OCI-LY7 (cell line): Measurements from ENCODE around the gene OR2AT4. TPM values are rescaled to one million over a fixed set of nuclear protein-coding genes. Genes with fewer than 3 reads are reported as not detected.

Source experiments
- BruUV-seq: library from RNA; stranded (reverse); fragments of 400-500 nt; replicated peaks from 2 replicates; lab custom pipeline; 2021; lab: Mats Ljungman, UMichigan
- CTCF ChIA-PET: fragments of 300-600 bp; sonication (Branson Sonifier 250); formaldehyde crosslinking; loops from one replicate; lab custom pipeline; 2022; ENCODE audit warnings: antibody characterized with exemption; ENCODE audit not compliant: unreplicated experiment; lab: Charles Lee
- POLR2A ChIA-PET: fragments of 300-600 bp; sonication (Branson Sonifier 250); formaldehyde crosslinking; loops from one replicate; lab custom pipeline; 2022; ENCODE audit warnings: antibody characterized with exemption; lab: Charles Lee
- DNase-seq: peaks from one replicate; pipeline ENCODE4 v3.0.0-alpha.2; 2015; ENCODE audit warnings: low spot score
- H2AFZ ChIP-seq: fragments of 200-600 bp; sonication (generic), shearing (Covaris generic); 2 replicates; pipeline ENCODE4 v1.6.1; 2014; ENCODE audit warnings: mild to moderate bottlenecking, antibody characterized with exemption, low read length, moderate library complexity
- H3K27ac ChIP-seq: fragments of 200-600 bp; sonication (generic); 2 replicates; pipeline ENCODE4 v1.5.1; 2014; ENCODE audit warnings: mixed run types, low read depth, mild to moderate bottlenecking, moderate library complexity, low read length, inconsistent platforms; ENCODE audit not compliant: poor library complexity, severe bottlenecking
- H3K36me3 ChIP-seq: fragments of 200-600 bp; sonication (generic); 2 replicates; pipeline ENCODE4 v1.6.1; 2014; ENCODE audit warnings: mild to moderate bottlenecking, antibody characterized with exemption, low read length, moderate library complexity, mixed read lengths; ENCODE audit not compliant: insufficient read depth
- H3K4me1 ChIP-seq: fragments of 200-600 bp; sonication (generic); 2 replicates; pipeline ENCODE4 v1.5.1; 2014; ENCODE audit warnings: mild to moderate bottlenecking, low read length; ENCODE audit not compliant: insufficient read depth, poor library complexity, severe bottlenecking
- H3K4me2 ChIP-seq: fragments of 200-600 bp; sonication (generic); 2 replicates; pipeline ENCODE4 v1.6.1; 2014; ENCODE audit warnings: mild to moderate bottlenecking, low read length
- H3K4me3 ChIP-seq: fragments of 200-600 bp; sonication (generic); 2 replicates; pipeline ENCODE4 v1.5.1; 2014; ENCODE audit warnings: mild to moderate bottlenecking, low read depth, low read length; ENCODE audit not compliant: poor library complexity, severe bottlenecking
- H3K79me2 ChIP-seq: fragments of 200-600 bp; sonication (generic); 2 replicates; pipeline ENCODE4 v1.6.1; 2016; ENCODE audit warnings: low read depth, mild to moderate bottlenecking, low read length, moderate library complexity, mixed read lengths; ENCODE audit not compliant: insufficient read depth
- H3K9me2 ChIP-seq: fragments of 200-600 bp; sonication (generic); 2 replicates; pipeline ENCODE4 v1.6.1; 2016; ENCODE audit warnings: mild to moderate bottlenecking, low read length, mixed read lengths; ENCODE audit not compliant: insufficient read depth
- H3K9me3 ChIP-seq: fragments of 200-600 bp; sonication (generic); 2 replicates; pipeline ENCODE4 v1.6.1; 2014; ENCODE audit warnings: mild to moderate bottlenecking, mixed run types, low read length, mixed read lengths
- H4K20me1 ChIP-seq: fragments of 200-600 bp; sonication (generic); 2 replicates; pipeline ENCODE4 v1.6.1; 2014; ENCODE audit warnings: mild to moderate bottlenecking, antibody characterized with exemption, low read length, moderate library complexity, mixed read lengths; ENCODE audit not compliant: insufficient read depth
- EZH2phosphoT487 ChIP-seq: fragments of 200-600 bp; sonication (generic); IDR thresholded peaks from 2 replicates; pipeline ENCODE4 v1.6.1; 2018; ENCODE audit warnings: low read depth, borderline replicate concordance, mild to moderate bottlenecking, mixed run types, antibody characterized with exemption, low read length, moderate library complexity, mixed read lengths
- intact Hi-C: fragments of 100-400 bp; cut with micrococcal nuclease; formaldehyde crosslinking; loops from one replicate; pipeline ENCODE4 v1.10.0; 2022; ENCODE audit not compliant: unreplicated experiment
- total RNA-seq, 2 experiments: library from RNA; depleted of rRNA in 1 of 2; stranded (reverse); fragments of >200 nt in 1 of 2; shearing (Covaris generic) in 1 of 2; gene quantifications; 2 replicates each; pipeline ENCODE4 v1.2.3, GENCODE V29; 2014 to 2022
- TF ChIP-seq, protein P1 (sequence below): fragments of 200-600 bp; sonication (generic); conservative IDR thresholded peaks from 2 replicates; pipeline ENCODE4 v1.5.1; 2014; ENCODE audit warnings: mild to moderate bottlenecking, antibody characterized with exemption, low read length, moderate library complexity, mixed read lengths

OR2AT4 gene
- total RNA-seq, 2 experiments from 2014 or later = not detected

DNA sequence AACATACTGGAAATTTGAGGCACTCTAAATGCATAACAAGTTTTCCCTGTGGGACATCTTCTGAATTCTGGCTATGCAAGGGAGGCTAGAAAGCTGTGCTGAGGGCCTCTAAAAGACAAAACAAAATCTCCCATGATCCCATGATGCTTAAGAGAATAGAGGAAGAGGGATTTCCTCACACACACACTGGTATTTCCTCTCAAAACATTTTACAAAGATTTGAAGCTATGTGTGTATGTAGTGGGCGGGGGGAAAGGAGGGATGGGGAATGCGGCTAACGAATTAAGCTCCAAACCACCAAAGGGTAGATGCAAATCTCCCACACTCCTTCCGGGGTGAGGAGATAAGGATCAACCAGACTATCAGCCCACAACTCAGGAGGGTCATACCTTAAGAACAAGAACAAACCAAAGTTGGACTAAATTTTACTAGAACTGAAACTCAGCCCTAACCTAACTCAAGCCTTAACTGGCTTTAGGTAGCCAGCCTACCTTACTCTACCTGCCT is 6.0 kb downstream of the OR2AT4 start:
- Histone ChIP-seq H3K36me3 (no peaks in the 10 kb centered on the region), H3K4me1 (no peaks in the 10 kb centered on the region), H2AFZ (no peak overlapping the region), H3K9me2 (no peaks in the 10 kb centered on the region), H3K27ac (no peak overlapping the region), H3K4me3 (no peak overlapping the region), H3K9me3 (no peaks in the 10 kb centered on the region), H3K4me2 (no peak overlapping the region), H4K20me1 (no peaks in the 10 kb centered on the region), H3K79me2 (no peaks in the 10 kb centered on the region)
- DNase-seq = no peak
- intact Hi-C loops = no loop called here
- ChIA-PET POLR2A (no interaction called here), CTCF (interaction anchor here (0.6 kb wide), 1 partner anchor 234 kb away, joined by 3 read pairs; no protein-coding TSS in a partner anchor)
- BruUV-seq = no TSS peak
- TF ChIP-seq, protein P1, sequence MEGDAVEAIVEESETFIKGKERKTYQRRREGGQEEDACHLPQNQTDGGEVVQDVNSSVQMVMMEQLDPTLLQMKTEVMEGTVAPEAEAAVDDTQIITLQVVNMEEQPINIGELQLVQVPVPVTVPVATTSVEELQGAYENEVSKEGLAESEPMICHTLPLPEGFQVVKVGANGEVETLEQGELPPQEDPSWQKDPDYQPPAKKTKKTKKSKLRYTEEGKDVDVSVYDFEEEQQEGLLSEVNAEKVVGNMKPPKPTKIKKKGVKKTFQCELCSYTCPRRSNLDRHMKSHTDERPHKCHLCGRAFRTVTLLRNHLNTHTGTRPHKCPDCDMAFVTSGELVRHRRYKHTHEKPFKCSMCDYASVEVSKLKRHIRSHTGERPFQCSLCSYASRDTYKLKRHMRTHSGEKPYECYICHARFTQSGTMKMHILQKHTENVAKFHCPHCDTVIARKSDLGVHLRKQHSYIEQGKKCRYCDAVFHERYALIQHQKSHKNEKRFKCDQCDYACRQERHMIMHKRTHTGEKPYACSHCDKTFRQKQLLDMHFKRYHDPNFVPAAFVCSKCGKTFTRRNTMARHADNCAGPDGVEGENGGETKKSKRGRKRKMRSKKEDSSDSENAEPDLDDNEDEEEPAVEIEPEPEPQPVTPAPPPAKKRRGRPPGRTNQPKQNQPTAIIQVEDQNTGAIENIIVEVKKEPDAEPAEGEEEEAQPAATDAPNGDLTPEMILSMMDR = no peak
- no peak for TF ChIP-seq EZH2phosphoT487

DNA sequence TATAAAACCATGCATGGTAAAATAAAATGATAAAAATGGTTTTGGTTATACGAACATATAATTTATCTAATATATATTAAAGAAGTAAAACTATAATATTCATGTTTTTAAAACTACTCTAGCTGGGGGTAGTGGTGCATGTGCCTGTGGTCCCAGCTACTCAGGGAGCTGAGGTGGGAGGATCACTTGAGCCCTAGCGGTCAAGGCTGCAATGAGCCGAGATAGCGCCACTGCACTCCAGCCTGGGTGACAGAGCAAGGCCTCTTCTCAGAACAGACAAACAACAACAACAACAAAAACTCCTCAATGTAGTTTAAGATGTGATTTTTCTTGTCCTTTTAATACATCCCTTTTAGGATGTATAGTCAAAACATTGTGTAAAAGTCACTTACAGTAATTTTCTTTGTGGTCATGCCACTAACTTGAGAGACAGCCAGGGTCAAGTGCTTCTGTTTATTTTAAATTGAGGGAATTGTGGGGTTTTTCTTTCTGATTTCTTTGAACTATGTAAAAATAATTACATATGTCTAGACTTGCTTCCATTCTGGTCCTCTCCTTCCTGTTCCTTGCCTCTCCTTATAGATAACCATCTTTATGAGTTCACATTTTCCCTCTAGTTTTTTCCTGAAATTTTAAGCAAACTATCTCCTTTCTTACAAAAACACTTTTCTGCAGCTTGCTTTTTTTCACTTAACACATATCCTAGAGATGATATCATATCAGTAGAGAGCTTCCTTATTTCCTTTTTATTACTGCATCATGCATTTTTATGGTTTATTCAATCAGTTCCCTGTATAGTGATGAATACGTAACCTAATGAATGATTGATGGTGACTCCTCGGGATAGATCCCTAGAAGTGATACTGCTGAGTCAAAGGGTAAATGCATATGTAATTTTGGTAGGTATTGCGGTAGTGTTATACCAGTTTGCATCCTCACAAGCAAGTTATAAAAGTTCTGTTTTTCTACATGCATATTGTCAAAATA is 9.1 kb downstream of the OR2AT4 start:
- Histone ChIP-seq H2AFZ (no peak overlapping the region), H3K36me3 (no peaks in the 10 kb centered on the region), H3K9me3 (no peaks in the 10 kb centered on the region), H3K4me2 (no peak overlapping the region), H3K9me2 (no peaks in the 10 kb centered on the region), H3K27ac (no peak overlapping the region), H3K79me2 (no peaks in the 10 kb centered on the region), H4K20me1 (no peaks in the 10 kb centered on the region), H3K4me3 (no peak overlapping the region), H3K4me1 (no peaks in the 10 kb centered on the region)
- DNase-seq = no peak
- no TSS peak for BruUV-seq
- intact Hi-C loops = no loop called here
- ChIA-PET POLR2A (no interaction called here), CTCF (interaction anchor here (0.6 kb wide), 1 partner anchor 65 kb away, joined by 3 read pairs; no protein-coding TSS in a partner anchor)
- TF ChIP-seq EZH2phosphoT487 = no peak
- TF ChIP-seq, protein P1 = no peak

GRCh38 chr11:75084883-75085282 is 11.8 kb downstream of the OR2AT4 start:
- TF ChIP-seq, protein P1 = no peak
- no peak for TF ChIP-seq EZH2phosphoT487
- H3K27ac ChIP-seq = no peak overlapping the region
- no peak overlapping the region for H3K4me3 ChIP-seq
- no peaks in the 10 kb centered on the region for H3K4me1 ChIP-seq
- ChIA-PET CTCF (no interaction called here), POLR2A (interaction anchor here (1.5 kb wide), 1 partner anchor 159 kb away, joined by 3 read pairs; no protein-coding TSS in a partner anchor)
- H2AFZ ChIP-seq = no peak overlapping the region
- H3K9me3 ChIP-seq = no peaks in the 10 kb centered on the region
- H3K36me3 ChIP-seq = no peaks in the 10 kb centered on the region
- H3K4me2 ChIP-seq = no peak overlapping the region
- DNase-seq = no peak
- no TSS peak for BruUV-seq
- no peaks in the 10 kb centered on the region for H4K20me1 ChIP-seq
- no peaks in the 10 kb centered on the region for H3K79me2 ChIP-seq
- intact Hi-C loops = no loop called here
- H3K9me2 ChIP-seq = no peaks in the 10 kb centered on the region
